ENCODE results near the gene CNPY2. TPM values are rescaled to one million over a fixed set of nuclear protein-coding genes. Genes with fewer than 3 reads are reported as not detected.
A peak's percentile ranks its signal among the peaks of the same experiment; 100 is the strongest.
"Not testable (repeated sequence)": the region's sequence is repeated elsewhere in the genome, so short reads cannot be mapped to it uniquely, and the experiment has no call there.

The CNPY2 gene
- total RNA-seq, 2 experiments from 2014 or later = 110 to 161 TPM

DNA sequence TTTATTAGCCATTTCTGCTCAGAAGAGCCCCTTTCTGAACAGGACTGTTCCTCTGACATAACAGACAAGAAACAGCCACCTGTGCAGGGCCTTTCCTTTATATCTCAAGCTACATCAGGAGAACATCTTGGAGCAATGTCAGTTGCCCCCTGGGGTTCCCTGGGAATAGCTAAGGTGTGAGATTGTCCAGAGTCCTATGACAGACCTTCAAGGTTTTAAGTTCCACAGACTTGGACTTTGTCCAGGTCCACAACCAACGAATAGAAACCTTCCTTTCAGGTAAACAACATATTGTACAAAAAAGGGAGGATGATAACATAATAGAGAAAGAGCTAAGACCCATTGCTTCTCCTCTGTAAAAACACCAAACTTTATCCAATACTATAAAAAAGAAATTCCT, 25.8 kb upstream of the CNPY2 start:
- H3K27ac Mint-ChIP-seq = no peak overlapping the region
- H3K36me3 Mint-ChIP-seq = peaks cover 46% of the 10 kb centered on the region
- CTCF ChIA-PET = interaction anchor here (0.6 to 1.0 kb wide), 2 partner anchors 36 to 82 kb away, joined by 3 read pairs; no protein-coding TSS in a partner anchor
- no peaks in the 10 kb centered on the region for H3K27me3 Mint-ChIP-seq
- no peak for ATAC-seq
- H3K4me3 Mint-ChIP-seq = no peak overlapping the region
- DNase-seq = no peak
- H3K9me3 Mint-ChIP-seq (ENCODE audit: low read depth) = no peaks in the 10 kb centered on the region
- peaks cover 38% of the 10 kb centered on the region for H3K4me1 Mint-ChIP-seq

DNA sequence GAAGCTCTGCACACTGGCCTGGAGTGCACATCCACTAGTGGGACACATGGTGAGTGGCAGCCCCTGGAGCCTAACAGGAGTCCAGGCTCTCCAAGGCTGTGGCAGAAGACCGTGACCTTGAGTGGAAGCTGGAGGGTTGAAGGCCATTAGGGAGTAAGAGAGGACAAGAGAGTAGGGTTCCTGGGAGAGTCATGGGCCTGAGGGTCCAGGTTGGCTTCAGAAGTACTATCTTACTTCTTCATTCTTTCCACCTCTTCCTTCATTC, 23.3 kb upstream of the CNPY2 start:
- no peak for ATAC-seq
- H3K27ac Mint-ChIP-seq = peak overlapping the region; percentile 99
- peaks cover 31% of the 10 kb centered on the region for H3K36me3 Mint-ChIP-seq
- H3K9me3 Mint-ChIP-seq (ENCODE audit: low read depth) = no peaks in the 10 kb centered on the region
- H3K27me3 Mint-ChIP-seq = no peaks in the 10 kb centered on the region
- peaks cover 47% of the 10 kb centered on the region for H3K4me1 Mint-ChIP-seq
- peak overlapping the region; percentile 69 for H3K4me3 Mint-ChIP-seq
- DNase-seq = no peak
- CTCF ChIA-PET = interaction anchor here (0.7 to 2.7 kb wide), 10 partner anchors 10 to 149 kb away, joined by 3 to 21 read pairs (median 4); partner anchors contain the start of genes CNPY2, SMARCC2 and STAT2

DNA sequence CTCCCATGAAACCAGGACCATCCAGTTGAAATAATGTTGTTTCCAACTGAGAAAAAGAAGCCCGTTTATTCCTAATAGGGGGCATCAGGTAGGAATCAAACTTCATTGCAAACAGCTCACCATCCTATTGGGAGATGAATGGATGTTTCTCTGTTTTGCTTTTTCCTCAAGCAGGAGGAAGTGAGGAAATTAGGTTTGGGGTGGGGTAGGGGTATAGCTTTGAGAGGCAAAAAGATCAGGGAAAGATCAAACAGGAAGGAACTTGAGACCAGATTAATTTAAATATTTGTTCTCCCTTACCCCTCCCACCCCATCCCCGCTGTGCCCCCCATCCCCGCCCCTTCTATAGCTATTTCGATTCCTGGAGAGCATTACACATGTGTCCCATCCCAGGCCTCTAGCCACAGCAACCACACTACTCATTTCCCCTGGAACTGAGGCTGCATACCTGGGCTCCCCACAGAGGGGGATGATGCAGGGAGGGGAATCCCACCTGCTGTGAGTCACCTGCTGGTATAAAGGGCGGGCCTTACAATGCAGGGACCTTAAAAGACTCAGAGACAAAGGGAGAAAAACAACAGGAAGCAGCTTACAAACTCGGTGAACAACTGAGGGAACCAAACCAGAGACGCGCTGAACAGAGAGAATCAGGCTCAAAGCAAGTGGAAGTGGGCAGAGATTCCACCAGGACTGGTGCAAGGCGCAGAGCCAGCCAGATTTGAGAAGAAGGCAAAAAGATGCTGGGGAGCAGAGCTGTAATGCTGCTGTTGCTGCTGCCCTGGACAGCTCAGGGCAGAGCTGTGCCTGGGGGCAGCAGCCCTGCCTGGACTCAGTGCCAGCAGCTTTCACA, 22.7 kb upstream of the CNPY2 start, which contains the start of gene IL23A:
Gene IL23A (plus strand): TSS at position 577 of the 850 bp plus-strand sequence. CDS start 161 bp downstream, at position 738.
- peak; percentile 41 for ATAC-seq
- Mint-ChIP-seq H3K27ac (peak within 1 kb of the TSS; percentile 99), H3K9me3 (ENCODE audit: low read depth) (no peaks in the 10 kb centered on the region), H3K4me3 (peak within 1 kb of the TSS; percentile 69), H3K27me3 (no peaks in the 10 kb centered on the region), H3K4me1 (peaks cover 47% of the 10 kb centered on the region), H3K36me3 (peaks cover 26% of the 10 kb centered on the region)
- CTCF ChIA-PET = interaction anchor here (0.7 to 2.7 kb wide), 10 partner anchors 11 to 149 kb away, joined by 3 to 21 read pairs (median 4); partner anchors contain the start of genes CNPY2, SMARCC2 and STAT2
- peak; percentile 87 for DNase-seq

DNA sequence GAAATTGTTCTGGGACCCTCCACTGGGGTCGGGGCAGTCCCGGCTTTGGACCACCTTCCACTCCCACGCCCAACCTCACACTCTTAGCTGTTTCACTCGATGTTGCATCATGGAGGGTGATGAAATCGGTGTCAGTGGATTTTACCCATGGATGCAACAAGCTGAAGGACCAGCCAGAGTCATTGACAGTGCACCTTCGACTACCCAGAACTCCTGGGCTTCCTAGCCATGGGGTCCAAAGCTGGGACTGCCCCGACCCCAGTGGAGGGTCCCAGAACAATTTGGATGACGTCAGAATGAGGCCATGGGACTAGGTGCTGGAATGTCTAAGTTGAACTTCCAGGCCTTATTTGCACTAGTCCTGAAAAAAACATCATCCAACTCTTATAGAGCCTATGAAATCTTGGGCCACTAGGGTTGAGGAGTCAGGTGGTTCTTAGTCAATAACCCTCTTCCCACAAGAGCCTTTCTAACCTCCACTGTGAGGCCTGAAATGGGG, 22.0 kb upstream of the CNPY2 start:
- H3K27me3 Mint-ChIP-seq = no peaks in the 10 kb centered on the region
- no peak for DNase-seq
- H3K9me3 Mint-ChIP-seq (ENCODE audit: low read depth) = no peaks in the 10 kb centered on the region
- H3K27ac Mint-ChIP-seq = peak overlapping the region; percentile 82
- no peak for ATAC-seq
- CTCF ChIA-PET = interaction anchor here (1.2 to 2.7 kb wide), 5 partner anchors 16 to 127 kb away, joined by 3 to 21 read pairs (median 4); partner anchors contain the start of genes CNPY2 and STAT2
- peaks cover 52% of the 10 kb centered on the region for H3K4me1 Mint-ChIP-seq
- H3K4me3 Mint-ChIP-seq = no peak overlapping the region
- peaks cover 19% of the 10 kb centered on the region for H3K36me3 Mint-ChIP-seq

DNA sequence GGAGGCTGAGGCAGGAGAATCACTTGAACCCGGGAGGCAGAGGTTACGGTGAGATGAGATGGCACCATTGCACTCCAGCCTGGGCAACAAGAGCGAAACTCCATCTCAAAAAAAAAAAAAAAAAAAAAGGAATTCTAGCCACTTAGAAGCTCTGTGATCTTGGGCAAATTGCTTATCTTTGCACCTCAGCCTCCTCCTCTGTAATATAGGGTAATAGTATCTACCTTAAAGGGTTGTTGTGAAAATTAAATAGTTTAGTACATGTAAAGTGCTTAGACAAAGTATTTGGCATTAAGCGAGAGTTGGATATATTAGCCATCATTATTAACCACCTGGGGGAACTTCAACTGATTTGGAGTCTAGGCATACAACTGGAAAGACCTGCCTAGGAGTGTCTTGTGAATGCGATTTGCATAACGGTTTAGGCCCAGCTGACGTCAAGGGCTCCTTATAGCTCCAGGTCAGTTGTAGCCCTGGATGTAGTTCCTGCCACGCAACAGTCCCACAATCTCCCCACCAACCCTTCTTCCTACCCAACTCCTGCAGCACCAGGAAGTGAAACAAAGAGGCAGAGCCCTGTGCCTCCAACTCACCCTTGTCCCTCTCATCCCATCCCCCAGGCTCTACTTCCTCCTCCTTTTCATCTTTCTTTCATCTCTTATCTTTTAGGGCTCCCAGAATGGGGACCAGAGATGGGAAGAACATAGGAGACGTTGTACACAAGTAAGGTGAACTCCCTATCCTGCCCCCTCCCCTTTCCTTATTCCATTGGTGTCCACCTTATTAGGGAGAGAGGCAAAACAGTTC, 20.8 kb upstream of the CNPY2 start:
- DNase-seq (no peak), ATAC-seq (no peak)
- no peaks in the 10 kb centered on the region for H3K9me3 Mint-ChIP-seq (ENCODE audit: low read depth)
- CTCF ChIA-PET = interaction anchor here (0.7 to 2.7 kb wide), 4 partner anchors 10 to 1049 kb away, joined by 3 to 8 read pairs (median 4); no protein-coding TSS in a partner anchor
- H3K27ac Mint-ChIP-seq = peak overlapping the region; percentile 60
- H3K4me3 Mint-ChIP-seq = no peak overlapping the region
- H3K27me3 Mint-ChIP-seq = no peaks in the 10 kb centered on the region
- peaks cover 11% of the 10 kb centered on the region for H3K36me3 Mint-ChIP-seq
- H3K4me1 Mint-ChIP-seq = peaks cover 58% of the 10 kb centered on the region

DNA sequence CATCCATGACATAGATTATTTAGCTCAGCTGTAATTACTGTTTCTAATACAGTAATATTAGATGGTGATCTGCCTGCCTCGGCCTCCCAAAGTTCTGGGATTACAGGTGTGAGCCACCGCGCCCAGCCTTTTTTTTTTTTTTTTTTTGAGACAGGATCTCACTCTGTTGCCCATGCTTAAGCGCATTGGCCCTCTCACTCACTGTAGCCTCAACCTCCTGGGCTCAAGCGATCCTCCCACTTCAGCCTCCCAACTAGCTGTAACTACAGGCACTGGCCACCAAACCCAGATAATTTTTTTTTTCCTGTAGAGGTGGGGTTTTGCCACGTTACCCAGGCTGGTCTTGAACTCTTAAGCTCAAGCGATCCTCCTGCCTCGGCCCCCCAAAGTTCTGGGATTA, 19.7 kb upstream of the CNPY2 start:
- DNase-seq; H3K9me3 Mint-ChIP-seq (ENCODE audit: low read depth); H3K27me3 Mint-ChIP-seq; H3K36me3 Mint-ChIP-seq; H3K4me3 Mint-ChIP-seq; ATAC-seq; H3K27ac Mint-ChIP-seq: not testable (repeated sequence)
- H3K4me1 Mint-ChIP-seq = peaks cover 59% of the 10 kb centered on the region
- CTCF ChIA-PET = interaction anchor here (0.7 to 2.8 kb wide), 3 partner anchors 11 to 1050 kb away, joined by 3 to 8 read pairs (median 4); partner anchors contain the start of gene CNPY2

DNA sequence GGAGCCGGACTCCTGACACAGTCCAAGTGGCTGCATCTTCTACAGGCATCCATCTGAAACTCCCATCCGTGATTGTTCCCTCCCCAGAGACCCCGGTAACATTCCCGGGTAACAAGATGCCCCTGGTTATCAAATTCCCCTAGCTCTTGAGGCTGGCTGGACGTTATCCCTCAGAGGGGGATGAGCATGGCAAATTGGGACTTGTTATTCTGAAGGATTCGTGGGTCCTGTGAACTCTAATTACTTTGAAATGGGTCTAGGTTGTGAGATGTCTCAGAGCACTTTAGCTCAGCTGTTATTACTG, 18.7 kb upstream of the CNPY2 start:
- Mint-ChIP-seq H3K4me1 (peaks cover 48% of the 10 kb centered on the region), H3K9me3 (ENCODE audit: low read depth) (no peaks in the 10 kb centered on the region), H3K27ac (peak overlapping the region; percentile 96), H3K36me3 (peaks cover 2% of the 10 kb centered on the region), H3K27me3 (no peaks in the 10 kb centered on the region), H3K4me3 (peak overlapping the region; percentile 89)
- ATAC-seq (no peak), DNase-seq (no peak)
- CTCF ChIA-PET = interaction anchor here (0.7 to 2.8 kb wide), 5 partner anchors 19 to 302 kb away, joined by 3 to 8 read pairs (median 3); partner anchors contain the start of genes CNPY2, CS, STAT2 and TIMELESS

DNA sequence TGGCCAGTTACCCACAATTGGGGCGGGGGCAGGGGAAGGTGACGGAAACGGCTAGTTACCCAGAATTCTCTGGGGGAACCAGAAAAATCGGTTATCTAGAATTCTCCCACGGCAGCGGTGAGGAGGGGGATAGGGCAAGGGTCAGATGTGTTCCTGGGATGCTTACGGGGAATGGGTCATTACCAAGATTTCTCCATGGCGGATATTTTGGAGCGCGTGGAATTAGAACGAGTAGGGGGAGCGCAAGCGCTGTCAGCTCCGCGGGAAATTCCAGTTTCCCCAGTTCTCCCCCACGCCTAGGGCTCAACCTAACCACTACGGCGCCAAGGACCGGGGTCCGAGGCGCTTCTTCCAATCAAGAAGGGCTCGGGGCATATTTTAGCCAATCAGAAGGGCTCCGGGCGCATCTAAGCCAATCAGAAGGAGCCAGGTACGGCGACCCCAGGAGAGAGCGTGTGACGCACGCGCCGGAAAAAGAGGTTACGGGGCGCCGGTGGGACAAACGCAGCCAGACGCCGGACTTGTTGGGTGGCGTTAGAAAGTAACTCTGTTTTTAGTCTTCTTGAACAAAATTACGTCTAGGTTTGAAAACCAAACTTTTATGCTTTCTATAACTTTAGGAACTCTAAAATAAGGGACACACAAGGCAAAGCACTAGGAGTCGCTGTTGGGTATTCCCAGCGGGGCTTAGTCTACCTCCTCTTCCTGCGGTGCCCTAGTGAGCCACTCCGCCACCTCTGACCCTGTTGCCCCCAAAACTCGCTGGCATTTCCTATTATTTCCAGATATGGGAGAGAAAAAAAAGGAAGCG, 18.1 kb upstream of the CNPY2 start, which contains the start of gene PAN2:
Gene PAN2 (minus strand): TSS at position 322 of the 811 bp plus-strand sequence. CDS start 906 bp downstream, outside the sequence.
- Mint-ChIP-seq H3K9me3 (ENCODE audit: low read depth) (no peaks in the 10 kb centered on the region), H3K27ac (peak within 1 kb of the TSS; percentile 96), H3K4me3 (peak within 1 kb of the TSS; percentile 89), H3K36me3 (peaks cover 2% of the 10 kb centered on the region), H3K27me3 (no peaks in the 10 kb centered on the region), H3K4me1 (peaks cover 43% of the 10 kb centered on the region)
- CTCF ChIA-PET = interaction anchor here (0.6 to 2.8 kb wide), 10 partner anchors 10 to 303 kb away, joined by 3 to 9 read pairs (median 4); partner anchors contain the start of genes CNPY2, CS, RNF41 and RPL41
- ATAC-seq (peak; percentile 96), DNase-seq (peak; percentile 97)

DNA sequence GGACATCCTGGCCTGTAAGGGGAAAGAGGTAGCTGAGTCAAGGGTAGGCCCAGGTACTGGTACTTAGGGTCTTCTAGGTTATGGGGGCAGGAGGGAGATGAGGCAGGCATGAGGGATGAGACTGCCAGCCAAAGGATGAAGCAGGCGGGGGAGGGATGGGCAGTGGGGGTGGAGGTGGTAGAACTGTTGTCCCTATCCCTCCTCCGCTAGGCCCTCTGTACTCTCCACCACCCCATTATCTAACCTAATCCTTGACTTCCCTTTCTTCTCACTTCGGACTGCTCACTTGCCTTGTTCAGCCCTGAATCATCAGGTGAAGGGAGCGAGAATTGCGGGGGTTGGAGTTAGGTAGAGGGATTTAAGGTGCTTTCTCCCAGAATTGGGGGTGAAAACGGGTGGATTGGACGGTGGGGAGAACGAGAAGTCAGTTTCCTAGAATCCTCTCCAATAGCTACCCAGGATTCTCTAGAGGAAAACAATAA, 17.4 kb upstream of the CNPY2 start:
- CTCF ChIA-PET = interaction anchor here (0.6 to 2.8 kb wide), 10 partner anchors 11 to 303 kb away, joined by 3 to 9 read pairs (median 4); partner anchors contain the start of genes CNPY2, CS, RNF41 and RPL41
- H3K9me3 Mint-ChIP-seq (ENCODE audit: low read depth) = no peaks in the 10 kb centered on the region
- no peak for ATAC-seq

DNA sequence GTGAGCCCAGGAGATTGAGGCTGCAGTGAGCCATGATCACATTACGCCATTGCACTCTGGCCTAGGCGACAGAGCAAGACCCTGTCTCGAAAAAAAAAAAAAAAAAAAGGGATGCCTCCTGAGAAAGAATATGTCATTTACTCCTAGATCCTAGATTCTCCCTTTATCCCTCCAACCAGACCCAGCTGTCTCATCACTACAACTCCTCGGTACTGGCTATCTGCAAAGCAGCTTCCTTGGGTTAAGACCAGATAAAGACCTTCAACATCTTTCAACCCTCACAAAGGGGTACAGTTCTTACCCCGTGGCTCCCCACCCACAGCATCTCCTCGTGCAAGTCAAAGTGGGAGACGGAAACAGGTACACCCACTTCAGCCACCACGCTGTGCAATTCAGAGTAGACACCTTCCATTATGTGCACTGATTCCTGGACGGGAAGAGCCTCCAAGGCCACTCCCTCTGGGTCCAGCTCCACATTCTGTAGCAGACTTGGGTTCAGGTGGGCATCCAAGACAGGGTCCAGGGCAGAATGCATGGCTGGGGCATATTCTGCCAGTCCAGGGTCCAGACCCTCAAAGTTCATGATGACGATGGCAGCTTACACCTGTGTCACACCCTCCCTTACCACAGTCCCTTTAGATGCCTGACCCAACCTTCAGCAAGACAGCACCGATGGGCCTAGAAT, 16.9 kb upstream of the CNPY2 start:
- H3K27ac Mint-ChIP-seq = peak overlapping the region; percentile 96
- H3K4me3 Mint-ChIP-seq = peak overlapping the region; percentile 89
- no peaks in the 10 kb centered on the region for H3K36me3 Mint-ChIP-seq
- no peak for DNase-seq
- ATAC-seq = no peak
- peaks cover 31% of the 10 kb centered on the region for H3K4me1 Mint-ChIP-seq
- H3K27me3 Mint-ChIP-seq = no peaks in the 10 kb centered on the region
- H3K9me3 Mint-ChIP-seq (ENCODE audit: low read depth) = no peaks in the 10 kb centered on the region
- CTCF ChIA-PET = interaction anchor here (0.7 to 2.8 kb wide), 8 partner anchors 11 to 1447 kb away, joined by 3 to 9 read pairs (median 5); partner anchors contain the start of genes CNPY2, CS, RNF41 and STAT2

More for the DNA sequence above, 17.4 kb upstream of the CNPY2 start:
- H3K4me3 Mint-ChIP-seq = peak overlapping the region; percentile 89
- no peaks in the 10 kb centered on the region for H3K27me3 Mint-ChIP-seq
- H3K4me1 Mint-ChIP-seq = peaks cover 36% of the 10 kb centered on the region
- H3K36me3 Mint-ChIP-seq = no peaks in the 10 kb centered on the region
- DNase-seq = no peak
- H3K27ac Mint-ChIP-seq = peak overlapping the region; percentile 96

DNA sequence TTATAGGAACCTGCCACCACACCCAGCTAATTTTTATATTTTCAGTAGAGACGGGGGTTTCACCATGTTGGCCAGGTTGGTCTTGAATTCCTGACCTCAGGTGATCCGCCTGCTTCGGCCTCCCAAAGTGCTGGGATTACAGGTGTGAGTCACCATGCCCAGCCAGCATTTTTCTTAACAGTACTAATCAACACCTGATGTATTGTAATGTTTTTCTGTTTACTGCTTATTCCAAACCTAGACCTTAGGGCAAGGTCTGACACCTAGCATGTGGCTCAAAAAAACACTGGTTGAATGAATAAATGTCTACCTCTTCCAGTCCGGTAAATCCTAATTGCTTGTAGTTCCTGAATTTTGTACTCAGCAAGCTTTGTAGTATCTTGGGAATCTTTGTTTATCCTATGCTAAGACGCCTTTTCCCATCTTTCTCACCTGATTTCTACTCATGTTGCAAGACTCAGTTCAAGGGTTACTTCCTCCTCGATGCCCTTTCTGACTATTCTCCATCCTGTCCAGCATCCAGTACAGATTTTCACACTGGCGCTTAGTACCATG, 15.2 kb upstream of the CNPY2 start:
- no peak for ATAC-seq
- H3K4me1 Mint-ChIP-seq = peaks cover 21% of the 10 kb centered on the region
- H3K27me3 Mint-ChIP-seq = no peaks in the 10 kb centered on the region
- H3K36me3 Mint-ChIP-seq = peaks cover under 1% of the 10 kb centered on the region
- no peak overlapping the region for H3K4me3 Mint-ChIP-seq
- no peak overlapping the region for H3K27ac Mint-ChIP-seq
- CTCF ChIA-PET = interaction anchor here (0.7 to 1.3 kb wide), 2 partner anchors 15 to 125 kb away, joined by 3 to 4 read pairs; partner anchors contain the start of gene CNPY2
- H3K9me3 Mint-ChIP-seq (ENCODE audit: low read depth) = no peaks in the 10 kb centered on the region
- DNase-seq = no peak
